NCI-H82 (cell line): Measurements from ENCODE around the gene SLIT3.

Experiments
- DNase-seq: peaks from one replicate; lab custom pipeline; 2025; lab: John Stamatoyannopoulos, UW

The SLIT3 gene

GRCh38 chr5:169029661-169030274 lies 271.2 kb downstream of the SLIT3 start:
- DNase-seq: peak; percentile 74

GRCh38 chr5:169029037-169029436 lies 271.9 kb downstream of the SLIT3 start:
- no peak for DNase-seq

GRCh38 chr5:169027501-169028061 lies 273.4 kb downstream of the SLIT3 start:
- DNase-seq: peak; percentile 96

GRCh38 chr5:169025491-169025890 lies 275.4 kb downstream of the SLIT3 start:
- DNase-seq: no peak

DNA sequence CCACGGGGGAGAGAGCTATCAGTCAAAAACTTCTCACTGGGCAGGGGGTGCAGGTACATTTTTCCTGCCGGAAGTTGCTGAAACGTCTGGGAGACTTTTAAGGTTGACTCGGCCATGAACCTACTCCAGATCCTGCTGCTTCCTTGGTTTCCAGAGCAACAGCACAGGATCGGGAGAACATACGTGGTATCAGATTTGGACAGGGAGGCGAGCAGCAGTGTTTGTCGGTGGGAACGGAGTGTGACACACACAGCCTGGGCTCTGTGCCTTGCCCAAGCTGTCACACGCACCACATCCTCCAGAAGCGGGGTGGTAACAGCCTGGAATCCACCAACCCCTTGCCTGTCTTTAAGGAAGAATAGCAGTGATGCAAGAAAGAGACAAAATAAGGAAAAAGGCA lies 276.5 kb downstream of the SLIT3 start:
- DNase-seq: no peak

- no peak for DNase-seq
Measured at GRCh38 chr5:169022718-169023117, 278.2 kb downstream of the SLIT3 start.

DNA sequence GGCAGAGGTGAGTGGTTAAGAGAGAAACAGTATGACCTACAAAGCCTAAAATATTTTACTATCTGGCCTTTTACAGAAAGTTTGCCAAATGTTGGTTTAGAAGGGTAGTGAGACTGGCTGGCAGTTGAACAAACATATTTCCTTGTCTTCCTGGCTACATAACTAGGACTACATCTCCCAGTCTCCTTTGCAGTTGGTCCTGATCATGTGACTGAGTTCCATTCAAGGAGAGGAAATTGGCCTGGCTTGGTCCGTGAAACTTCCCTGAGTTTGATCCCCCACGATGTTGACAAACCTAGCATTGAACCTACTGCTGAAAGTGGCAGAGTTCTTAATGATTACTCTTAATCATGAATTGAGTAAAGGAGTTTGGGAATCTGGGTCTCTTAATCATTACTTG lies 280.8 kb downstream of the SLIT3 start:
- DNase-seq: peak; percentile 50

DNA sequence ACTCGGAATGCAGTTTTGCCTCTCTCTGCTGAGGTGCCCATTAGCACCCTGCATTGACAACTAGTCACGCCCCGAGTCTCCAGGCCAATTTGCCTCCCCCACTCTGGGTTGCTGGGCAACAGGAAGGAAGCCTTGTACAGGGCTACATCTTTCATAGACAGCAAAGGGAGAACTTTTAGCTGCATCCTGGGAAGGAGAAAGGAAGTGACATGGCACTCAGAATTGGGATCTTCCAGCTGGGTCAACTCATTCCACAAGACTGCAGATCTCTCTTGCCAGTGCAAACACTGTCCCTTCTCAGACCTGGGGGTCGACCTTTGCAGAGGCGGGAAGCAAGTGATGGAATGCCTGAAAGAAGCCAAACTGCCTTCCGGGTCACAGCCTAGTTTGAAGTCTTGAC lies 282.0 kb downstream of the SLIT3 start:
- DNase-seq: no peak

DNA sequence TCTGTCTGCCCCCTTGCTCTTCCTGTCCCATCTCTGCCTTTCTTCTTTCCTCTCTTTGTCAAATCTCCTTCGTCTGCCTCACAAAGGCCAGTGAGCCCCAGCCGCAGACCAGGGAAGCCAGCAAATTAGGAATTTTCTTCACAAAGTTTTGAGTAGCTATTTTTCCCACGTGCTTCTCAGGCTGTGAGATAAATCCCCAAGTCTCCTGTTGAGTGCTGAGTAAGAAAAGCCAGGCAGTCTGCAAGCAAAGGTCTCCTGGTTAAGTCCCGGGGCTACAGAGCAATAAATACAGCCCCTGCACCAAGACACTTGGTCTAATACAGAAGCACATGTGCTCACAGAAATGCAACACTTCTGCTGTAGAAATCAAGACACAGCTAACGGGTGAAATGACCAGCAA lies 284.9 kb downstream of the SLIT3 start:
- no peak for DNase-seq

GRCh38 chr5:169013846-169014245 lies 287.1 kb downstream of the SLIT3 start:
- DNase-seq: no peak

DNA sequence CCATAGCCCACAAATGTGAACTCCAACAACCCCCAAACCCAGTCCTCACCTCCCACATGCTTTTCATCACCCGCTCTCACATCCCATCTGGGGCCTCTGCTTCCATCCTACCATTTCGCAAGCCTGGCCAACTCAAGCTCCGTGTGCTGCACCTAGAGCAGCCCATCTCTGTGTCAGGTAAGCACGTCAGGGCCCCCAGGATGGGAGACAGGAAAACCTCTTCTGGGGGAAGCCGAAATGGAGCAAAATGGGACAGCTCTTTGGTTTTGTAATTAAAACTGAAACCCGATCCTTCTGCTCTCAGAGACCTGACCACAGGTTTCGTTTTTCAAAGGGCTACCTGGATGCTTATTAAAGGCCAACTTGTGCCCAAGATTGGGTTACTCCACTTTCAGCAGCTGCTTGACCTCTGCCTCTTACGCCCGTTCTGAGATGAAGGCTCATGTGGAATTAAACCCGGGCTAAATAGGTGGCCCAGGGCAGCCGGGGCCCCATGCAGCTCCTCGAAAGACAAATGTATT lies 287.7 kb downstream of the SLIT3 start:
- DNase-seq: no peak

GRCh38 chr5:169012450-169012849 lies 288.5 kb downstream of the SLIT3 start:
- no peak for DNase-seq

- DNase-seq: no peak
Measured at GRCh38 chr5:169011451-169011850, 289.5 kb downstream of the SLIT3 start.

- no peak for DNase-seq
Measured at GRCh38 chr5:169011009-169011408, 289.9 kb downstream of the SLIT3 start.

DNA sequence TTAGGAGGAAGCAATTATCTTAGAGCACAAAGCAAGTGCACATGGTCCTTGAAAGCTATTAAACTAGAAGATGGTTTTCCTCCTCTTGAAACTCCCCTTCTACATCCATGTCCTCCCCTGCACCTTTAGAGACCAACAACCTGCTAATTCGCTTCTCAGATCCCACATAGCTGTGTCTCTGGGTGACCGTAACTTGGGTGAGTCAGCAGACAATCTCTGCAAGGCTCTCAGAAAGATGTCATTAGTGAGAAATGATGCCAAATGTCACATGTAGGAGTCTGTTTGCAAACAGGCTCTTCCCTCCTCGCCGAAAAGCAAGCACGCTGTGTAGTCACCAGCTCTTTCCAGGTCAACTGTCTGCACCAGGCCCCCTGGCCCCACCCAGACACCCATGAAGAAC lies 291.8 kb downstream of the SLIT3 start:
- DNase-seq: no peak

DNA sequence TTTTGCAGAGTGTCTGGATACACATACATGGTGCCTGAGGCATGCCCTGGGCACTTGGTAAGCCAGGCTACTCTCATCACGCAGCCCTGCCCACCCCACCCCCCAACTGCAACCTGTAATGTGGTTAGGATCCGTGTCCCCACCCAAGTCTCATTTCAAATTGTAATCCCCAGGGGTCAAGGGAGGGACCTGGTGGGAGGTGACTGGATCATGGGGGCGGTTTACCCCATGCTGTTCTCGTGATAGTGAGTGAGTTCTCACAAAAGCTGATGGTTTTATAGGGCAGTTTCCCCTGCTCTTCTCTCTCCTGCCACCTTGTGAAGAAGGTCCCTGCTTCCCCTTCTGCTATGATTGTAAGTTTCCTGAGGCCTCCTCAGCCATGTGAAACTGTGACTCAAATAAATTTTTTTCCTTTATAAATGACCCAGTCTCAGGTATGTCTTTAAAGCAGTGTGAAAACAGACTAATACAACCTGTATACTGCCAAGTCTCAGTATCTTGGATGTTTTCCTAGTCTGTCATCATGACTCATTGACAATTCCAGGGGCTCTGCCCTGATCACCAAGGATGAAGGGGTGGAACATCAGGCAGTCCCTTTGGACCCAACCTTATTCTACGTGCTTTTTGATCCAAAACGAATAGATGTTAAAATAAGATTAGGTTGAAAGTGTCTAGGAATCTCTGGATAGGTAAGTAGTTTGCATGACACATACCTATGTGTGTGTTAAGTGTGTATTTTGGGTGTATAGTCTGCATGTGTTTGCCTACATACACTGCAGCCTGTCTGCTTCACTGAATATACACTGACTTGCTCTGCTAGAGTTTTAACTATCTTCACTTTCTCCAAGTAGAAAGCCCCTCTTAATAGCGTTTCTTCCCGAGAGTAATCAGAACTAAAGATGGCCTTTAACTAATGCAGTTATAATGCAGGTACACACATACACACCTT lies 293.8 kb downstream of the SLIT3 start:
- DNase-seq: no peak

DNA sequence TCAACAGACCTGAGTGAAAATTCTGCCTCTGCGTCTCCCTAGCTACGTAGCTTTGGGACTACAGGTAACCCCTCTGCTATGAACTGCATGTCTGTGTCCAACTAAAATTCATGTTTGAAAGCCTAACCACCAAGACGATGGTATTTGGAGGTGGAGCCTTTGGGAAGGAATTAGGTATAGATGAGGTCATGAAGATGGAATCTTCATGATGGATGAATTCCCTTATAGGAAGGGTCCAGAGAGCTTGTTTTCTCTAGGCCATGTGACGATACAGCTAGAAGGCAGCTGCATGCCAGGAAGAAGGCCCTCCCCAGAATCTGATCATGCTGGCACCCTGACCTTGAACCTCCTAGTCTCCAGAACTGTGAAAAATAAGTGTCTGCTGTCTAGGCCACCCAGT lies 296.4 kb downstream of the SLIT3 start:
- DNase-seq: no peak

DNA sequence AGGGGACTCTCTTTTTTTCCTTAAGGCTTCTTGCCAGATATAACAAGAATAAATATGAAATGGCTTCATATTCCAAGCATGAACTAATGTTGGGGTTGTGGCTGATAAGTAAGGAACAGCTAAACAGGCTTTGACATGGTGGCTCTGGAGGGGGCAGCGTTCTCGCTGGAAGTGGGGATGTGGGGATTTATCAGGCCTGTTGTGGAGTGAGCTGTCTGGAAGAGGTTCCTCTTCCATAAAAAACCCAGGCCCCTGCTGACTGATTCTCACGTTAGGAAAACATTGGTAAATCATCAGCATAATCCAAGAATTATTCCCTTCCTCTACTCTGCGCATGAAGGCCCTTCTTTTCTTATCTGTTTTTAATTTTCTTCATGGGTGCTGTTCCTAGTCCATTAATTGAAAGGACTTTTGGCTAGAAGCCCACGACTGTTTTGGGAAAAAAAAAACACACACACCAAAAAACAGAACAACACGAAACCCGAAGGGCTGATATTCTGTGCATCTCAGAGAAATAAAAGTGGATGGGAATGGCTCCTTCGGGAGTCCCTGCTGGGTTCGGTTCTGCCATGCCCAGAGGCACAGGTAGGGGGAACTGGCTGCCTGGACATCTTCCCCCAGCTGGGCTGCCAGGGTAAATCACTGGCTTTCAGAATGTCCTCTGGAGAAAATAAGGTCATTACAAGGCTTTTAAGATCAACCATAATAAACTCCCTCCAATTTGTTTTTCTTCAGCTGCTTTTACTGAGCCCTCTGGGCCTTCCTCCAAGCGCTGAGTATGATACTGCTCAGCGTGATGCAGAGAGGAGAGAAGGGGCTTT lies 297.0 kb downstream of the SLIT3 start:
- DNase-seq: peak; percentile 19

DNA sequence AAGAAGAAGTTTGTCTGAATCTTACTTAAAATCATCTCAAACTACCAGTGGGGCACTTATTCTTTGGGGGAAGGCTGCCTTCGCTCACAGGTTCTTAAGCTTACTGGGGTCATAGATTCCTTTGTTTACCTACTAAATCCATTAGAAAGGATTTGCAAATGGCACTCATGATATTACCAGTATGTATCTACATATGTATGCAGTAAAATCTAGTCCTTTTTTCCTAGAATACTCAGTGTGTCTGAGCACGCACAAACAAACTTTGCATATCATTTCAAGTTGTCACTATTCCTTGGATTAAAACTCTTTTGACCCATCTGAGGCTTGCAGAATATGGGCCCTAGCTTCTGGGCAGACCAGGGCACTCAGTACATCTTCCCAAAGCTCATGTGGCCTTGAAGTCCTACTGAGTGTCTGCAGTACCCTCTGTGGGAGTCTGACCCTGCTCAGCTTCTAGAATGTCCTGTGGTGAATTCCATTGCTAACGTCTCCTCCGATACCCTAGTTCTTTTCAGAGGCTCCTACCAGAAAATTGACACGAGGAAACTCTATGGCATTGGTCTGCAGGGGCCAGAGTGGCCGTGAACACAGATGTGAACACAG lies 297.9 kb downstream of the SLIT3 start:
- DNase-seq: peak; percentile 4

- DNase-seq: no peak
Measured at GRCh38 chr5:169001394-169001793, 299.5 kb downstream of the SLIT3 start.

DNA sequence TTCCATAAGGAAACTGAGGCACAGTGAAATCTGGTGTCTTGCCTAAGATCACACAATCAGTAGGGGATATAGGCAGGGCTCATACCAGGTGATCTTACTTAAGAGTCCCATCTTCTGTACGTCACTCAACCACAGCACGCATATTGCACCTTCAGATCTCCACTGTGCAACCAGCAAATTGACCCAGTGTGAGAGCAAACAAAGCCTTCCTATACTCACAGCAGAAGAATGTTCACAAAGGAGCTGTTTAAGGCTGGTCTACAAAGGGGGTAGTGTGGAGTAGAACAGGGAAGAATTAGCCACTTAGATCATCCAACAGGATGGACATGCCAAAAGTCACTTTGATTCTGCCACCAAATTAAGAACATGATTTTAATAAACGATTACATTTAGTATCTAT lies 305.9 kb downstream of the SLIT3 start:
- DNase-seq: no peak

GRCh38 chr5:168992687-168993086 lies 308.3 kb downstream of the SLIT3 start:
- DNase-seq: peak; percentile 60
